ENCODE measurements around the gene ZEB1.

DNA sequence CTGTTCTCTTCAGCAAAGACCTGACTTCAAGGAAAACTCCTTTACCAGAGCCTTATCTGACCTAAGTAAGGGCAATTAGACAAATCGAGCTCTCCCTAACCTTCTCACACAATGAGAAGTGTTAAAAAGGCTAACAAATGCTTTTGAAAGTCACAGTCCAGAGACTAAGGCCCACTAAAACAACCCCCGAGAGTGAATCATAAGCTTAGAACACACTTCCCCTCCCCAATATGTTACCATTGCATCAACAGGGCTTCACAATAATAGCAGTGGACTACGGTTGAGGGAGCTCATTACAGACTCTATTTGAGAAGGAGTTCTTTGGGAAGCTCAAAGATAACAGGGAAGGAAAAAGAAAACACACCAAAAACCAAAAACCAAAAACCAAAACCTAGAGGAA lies 28.6 kb upstream of the ZEB1 start:
- TF ChIP-seq, protein P1, sequence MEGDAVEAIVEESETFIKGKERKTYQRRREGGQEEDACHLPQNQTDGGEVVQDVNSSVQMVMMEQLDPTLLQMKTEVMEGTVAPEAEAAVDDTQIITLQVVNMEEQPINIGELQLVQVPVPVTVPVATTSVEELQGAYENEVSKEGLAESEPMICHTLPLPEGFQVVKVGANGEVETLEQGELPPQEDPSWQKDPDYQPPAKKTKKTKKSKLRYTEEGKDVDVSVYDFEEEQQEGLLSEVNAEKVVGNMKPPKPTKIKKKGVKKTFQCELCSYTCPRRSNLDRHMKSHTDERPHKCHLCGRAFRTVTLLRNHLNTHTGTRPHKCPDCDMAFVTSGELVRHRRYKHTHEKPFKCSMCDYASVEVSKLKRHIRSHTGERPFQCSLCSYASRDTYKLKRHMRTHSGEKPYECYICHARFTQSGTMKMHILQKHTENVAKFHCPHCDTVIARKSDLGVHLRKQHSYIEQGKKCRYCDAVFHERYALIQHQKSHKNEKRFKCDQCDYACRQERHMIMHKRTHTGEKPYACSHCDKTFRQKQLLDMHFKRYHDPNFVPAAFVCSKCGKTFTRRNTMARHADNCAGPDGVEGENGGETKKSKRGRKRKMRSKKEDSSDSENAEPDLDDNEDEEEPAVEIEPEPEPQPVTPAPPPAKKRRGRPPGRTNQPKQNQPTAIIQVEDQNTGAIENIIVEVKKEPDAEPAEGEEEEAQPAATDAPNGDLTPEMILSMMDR (IDR thresholded peaks at IDR 0.05), result no peak
- no peak for TF ChIP-seq POLR2A (IDR thresholded peaks at IDR 0.05)
